HG03159 (cell line): ENCODE results near the gene BROX.

ENCODE experiments used
- ATAC-seq: cut with Tn5 transposase; IDR thresholded peaks from one replicate; pipeline ENCODE4 v1.9.1; 2021; ENCODE audit warnings: mild to moderate bottlenecking, moderate library complexity; ENCODE audit not compliant: unreplicated experiment

The BROX gene

DNA sequence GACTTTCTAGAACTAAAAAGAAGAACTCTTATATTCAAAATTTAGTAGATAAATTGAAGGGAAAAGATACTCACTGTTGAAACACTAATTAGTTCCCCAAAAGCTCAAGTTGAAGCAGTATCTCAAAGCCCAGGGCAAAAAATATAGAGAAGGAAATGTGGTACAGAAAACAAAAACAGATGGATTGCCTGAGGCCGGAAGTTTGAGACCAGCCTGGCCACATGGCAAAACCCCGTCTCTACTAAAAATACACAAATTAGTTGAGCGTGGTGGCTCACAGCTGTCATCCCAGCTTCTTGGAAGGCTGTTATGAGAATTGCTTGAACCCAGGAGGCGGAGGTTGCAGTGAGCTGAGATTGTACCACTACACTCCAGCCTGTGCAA, 60.6 kb downstream of the BROX start:
- ATAC-seq, result peak; percentile 73

DNA sequence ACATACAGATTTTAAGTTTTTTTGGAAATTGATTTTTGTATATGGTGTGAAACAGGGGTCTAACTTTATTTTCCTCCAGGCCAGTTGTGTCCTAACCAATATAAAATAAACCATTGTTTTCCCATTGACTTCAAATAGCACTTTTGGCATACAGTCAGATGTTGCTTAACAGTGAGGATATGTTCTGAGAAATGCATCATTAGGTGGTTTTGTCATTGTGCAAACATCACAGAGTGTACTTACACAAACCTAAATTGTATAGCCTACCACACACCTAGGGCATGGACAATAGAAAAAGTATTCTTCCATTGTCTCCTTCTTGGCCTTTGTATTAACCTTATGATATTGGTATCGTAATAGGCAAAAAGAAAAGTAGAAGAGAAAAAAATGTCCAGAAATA, 65.1 kb downstream of the BROX start:
- no peak for ATAC-seq

DNA sequence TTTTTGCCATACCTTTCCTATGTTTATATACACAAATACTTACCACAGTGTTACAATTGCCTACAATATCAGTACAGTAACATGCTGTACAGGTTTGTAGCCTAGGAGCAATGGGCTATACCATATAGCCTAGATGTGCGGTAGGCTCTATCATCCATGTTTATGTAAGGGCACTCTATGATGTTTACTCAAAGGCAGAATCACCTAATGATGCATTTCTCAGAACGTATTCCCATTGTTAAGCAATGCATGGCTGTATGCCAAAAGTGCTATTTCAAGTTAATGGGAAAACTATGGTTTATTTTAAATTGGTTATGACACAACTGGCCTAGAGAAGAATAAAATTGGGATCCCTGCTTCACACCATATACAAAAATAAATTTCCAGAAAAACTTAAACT, 65.6 kb downstream of the BROX start:
- ATAC-seq, result no peak

DNA sequence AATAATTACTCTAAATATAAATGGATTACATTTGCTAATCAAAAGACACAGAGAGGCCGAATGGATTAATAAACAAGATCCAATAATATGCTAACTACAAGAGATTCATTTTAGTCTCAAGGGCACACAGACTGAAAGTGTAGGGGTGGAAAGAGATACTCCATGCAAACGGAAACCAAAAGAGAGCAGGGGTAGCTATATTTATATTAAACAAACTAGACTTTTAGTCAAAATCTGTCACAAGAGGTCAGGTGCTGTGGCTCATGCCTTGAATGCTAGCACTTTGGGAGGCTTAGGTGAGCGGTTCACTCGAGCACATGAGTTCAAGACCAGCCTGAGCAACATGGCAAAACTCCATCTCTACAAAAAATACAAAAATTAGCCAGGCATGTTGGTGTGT, 68.9 kb downstream of the BROX start:
- ATAC-seq, result no peak

DNA sequence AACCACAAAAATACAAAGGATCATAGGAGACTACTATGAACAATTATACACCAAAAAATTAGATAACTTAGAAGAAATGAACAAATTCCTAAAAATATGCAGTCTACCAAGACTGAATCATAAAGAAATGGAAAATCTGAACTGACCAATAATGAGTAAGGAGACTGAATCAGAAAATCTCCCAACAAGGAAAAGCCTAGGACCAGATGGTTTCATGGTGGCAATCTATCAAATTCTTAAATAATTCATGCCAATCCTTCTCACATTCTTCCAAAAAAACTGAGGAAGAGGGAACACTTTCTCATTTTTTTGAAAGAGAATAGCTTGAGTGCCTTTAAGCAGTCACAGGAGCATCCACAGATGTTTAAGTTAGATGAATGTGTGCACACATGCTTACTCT, 70.7 kb downstream of the BROX start:
- ATAC-seq, result no peak

DNA sequence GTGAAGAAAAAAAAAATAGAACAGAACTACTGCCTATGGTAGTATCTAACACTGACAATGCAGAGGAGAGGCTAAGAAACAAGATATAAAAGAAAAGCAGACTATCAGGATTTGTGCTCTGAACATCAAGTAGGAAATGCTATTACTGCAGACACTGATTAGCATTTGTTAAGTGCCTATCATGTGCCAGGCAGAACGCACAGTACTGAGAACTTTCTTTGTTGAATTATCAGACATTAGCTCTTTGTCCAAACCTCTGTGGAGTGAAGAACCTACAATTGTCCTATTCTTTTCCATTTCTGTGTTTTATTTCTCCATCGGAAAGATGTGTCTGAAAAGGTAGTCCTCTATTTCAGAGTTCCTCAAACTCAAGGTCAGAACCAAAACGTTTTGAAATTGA, 72.0 kb downstream of the BROX start:
- ATAC-seq, result no peak
